Stimulated activated CD4-positive, alpha-beta T cell treated with anti-CD3 and anti-CD28 coated beads, Interleukin-15, amount 100 ng/mL, for 1 hour (primary cell): ENCODE data around the gene LRRC56.

Experiments
- DNase-seq, 2 donors: peaks; one replicate each; pipeline ENCODE4 v3.0.0-alpha.2; 2020; ENCODE audit warnings: low read depth in 1 of 2, low spot score in 1 of 2

Gene LRRC56

DNA sequence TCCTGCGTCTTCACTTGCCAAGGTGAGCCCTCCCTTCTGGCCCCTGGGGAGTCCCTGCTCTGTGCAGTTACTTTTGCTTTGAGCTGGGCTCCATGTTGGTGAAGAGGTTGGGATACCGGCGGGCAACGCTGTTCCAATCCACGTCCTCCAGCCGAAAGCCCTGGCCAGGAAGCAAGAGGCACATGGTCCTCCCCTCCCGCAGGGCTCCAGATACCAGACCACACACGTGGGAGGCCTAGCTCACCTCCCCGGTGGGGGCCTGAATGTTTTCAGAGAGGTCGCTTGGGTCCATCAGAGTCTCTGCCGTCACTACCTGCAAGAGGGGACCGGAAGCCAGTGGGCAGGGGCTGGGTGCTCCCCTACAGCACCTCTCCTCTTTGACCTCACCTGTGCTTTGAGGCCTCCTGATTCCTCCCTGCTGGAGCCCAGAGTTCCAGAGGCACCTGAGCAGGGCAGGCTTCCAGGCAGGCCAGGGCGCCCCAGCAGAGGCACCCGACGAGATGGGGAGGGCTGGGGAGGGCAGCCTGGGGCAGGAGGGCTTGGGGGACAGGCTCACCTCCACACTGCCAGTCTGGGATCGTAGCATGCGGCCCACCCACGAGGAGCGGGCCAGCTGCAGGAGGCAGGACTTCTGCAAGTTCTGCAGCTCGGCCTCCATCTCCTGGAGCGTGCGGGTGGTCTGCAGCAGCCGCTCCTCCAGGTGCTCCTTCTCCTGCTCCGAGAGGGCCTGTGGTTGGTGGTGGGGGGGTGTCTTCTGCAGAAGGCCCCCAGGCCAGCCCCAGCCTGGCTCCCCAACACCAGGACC, 20.2 kb downstream of the LRRC56 start:
- DNase-seq = no peak

- DNase-seq = no peak
These were observed 21.2 kb downstream of the LRRC56 start for GRCh38 chr11:558503-558902.

GRCh38 chr11:559020-559620, 21.8 kb downstream of the LRRC56 start:
- no peak for DNase-seq

DNA sequence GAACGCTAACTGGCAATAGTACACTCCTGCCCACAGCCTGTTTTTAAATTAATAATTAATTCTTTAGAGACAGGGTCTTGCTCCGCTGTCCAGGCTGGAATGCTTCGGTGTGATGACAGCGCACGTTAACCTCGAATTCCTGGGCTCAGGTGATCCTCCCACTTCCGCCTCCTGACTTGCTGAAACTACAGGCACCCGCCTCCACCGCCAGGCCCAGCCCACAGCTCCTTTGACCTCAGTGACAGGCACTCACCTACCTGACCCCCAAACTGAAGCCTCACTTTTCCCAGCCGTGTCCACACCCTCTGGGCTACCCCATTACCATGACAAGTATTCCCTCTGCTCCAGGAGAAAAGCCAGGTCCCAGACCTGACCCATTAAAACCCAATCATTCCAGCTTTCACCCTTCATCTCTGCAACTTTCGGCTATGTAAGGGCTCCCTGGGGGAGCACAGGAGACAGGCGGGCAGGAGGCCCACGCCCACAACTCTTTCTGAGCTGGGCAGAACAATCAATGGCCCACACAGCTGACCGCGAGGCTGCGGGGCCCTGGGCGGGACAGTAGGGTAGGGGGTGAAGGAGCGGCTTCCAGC, 22.5 kb downstream of the LRRC56 start:
- DNase-seq = no peak

DNA sequence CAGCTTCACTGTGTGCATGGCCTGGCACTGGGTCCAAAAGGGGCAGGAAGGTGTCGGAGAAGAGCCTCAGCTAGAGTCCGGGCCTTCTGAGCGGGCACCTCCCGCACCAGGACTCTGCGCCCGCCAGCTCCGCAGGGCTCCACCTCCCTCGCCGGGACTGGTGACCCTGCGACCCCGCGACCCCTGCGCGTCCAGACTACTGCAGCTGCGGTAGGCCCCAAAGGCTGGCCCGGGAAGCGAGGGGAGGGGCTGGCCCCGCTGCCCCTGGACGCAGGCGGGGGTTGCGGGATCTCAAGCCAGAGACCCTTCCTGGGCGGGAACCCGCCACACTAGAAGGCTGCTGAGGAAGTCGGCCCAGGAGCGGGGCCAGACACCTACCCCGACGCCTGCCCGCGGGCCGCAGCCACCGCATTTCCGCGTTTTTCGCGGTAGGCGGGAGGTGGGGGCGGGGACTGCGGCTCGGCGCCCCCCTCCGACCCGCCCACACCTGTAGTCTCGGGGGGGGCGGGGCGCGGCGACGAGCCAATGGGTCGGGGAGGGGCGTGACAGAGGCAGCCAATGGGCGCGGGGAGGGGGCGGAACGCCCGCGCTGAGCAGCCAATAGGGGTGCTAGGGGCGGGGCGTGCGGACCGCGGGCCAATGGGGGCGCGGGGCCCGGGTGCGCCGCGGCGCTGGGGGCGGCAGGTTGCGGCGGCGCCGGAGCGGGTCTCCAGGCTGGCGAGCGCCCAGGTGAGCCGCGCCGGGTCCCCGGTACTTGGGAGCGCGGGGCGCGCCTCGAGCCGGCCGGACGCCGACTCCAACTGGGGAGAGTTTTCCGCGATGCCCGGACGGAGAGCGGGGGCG, 23.2 kb downstream of the LRRC56 start, which contains the start of the genes LMNTD2 and RASSF7:
TSS of gene LMNTD2 (minus strand) at position 434 of the 843 bp plus-strand sequence. CDS start at position 412, 22 bp downstream.
TSS of gene RASSF7 (plus strand) at position 666 of the 843 bp plus-strand sequence. CDS start 799 bp downstream, outside the sequence.
- peak; percentile 96 to 97 for DNase-seq

- DNase-seq = no peak
These were observed 24.0 kb downstream of the LRRC56 start for GRCh38 chr11:561148-562003.

DNA sequence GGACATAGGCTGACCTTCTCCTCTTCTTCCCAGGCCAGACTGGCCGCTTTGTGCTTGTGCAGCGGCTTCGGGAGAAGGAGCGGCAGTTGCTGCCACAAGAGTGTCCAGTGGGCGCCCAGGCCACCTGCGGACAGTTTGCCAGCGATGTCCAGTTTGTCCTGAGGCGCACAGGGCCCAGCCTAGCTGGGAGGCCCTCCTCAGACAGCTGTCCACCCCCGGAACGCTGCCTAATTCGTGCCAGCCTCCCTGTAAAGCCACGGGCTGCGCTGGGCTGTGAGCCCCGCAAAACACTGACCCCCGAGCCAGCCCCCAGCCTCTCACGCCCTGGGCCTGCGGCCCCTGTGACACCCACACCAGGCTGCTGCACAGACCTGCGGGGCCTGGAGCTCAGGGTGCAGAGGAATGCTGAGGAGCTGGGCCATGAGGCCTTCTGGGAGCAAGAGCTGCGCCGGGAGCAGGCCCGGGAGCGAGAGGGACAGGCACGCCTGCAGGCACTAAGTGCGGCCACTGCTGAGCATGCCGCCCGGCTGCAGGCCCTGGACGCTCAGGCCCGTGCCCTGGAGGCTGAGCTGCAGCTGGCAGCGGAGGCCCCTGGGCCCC, 24.8 kb downstream of the LRRC56 start:
- no peak for DNase-seq

DNA sequence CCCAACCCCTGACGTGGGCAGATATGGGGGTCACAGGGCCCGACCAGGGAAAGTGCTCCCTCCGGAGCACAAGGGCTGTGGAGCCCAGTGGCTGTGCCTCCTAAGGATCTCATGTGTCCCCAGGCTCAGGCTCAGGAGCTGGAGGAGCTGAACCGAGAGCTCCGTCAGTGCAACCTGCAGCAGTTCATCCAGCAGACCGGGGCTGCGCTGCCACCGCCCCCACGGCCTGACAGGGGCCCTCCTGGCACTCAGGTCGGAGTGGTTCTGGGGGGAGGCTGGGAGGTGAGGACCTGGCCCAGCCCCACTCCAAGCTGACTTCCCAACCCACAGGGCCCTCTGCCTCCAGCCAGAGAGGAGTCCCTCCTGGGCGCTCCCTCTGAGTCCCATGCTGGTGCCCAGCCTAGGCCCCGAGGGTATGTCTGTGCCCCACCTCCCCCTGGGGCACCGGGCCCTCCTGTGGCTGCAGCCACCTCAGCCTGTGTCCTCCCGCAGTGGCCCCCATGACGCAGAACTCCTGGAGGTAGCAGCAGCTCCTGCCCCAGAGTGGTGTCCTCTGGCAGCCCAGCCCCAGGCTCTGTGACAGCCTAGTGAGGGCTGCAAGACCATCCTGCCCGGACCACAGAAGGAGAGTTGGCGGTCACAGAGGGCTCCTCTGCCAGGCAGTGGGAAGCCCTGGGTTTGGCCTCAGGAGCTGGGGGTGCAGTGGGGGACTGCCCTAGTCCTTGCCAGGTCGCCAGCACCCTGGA, 25.9 kb downstream of the LRRC56 start:
- DNase-seq = no peak

GRCh38 chr11:563812-564578, 26.7 kb downstream of the LRRC56 start:
- no peak for DNase-seq

- DNase-seq = no peak
These were observed 28.7 kb downstream of the LRRC56 start for GRCh38 chr11:565921-566509.

- DNase-seq = no peak
These were observed 29.8 kb downstream of the LRRC56 start for GRCh38 chr11:567011-567628.

GRCh38 chr11:567629-568292, 30.4 kb downstream of the LRRC56 start:
- no peak for DNase-seq

DNA sequence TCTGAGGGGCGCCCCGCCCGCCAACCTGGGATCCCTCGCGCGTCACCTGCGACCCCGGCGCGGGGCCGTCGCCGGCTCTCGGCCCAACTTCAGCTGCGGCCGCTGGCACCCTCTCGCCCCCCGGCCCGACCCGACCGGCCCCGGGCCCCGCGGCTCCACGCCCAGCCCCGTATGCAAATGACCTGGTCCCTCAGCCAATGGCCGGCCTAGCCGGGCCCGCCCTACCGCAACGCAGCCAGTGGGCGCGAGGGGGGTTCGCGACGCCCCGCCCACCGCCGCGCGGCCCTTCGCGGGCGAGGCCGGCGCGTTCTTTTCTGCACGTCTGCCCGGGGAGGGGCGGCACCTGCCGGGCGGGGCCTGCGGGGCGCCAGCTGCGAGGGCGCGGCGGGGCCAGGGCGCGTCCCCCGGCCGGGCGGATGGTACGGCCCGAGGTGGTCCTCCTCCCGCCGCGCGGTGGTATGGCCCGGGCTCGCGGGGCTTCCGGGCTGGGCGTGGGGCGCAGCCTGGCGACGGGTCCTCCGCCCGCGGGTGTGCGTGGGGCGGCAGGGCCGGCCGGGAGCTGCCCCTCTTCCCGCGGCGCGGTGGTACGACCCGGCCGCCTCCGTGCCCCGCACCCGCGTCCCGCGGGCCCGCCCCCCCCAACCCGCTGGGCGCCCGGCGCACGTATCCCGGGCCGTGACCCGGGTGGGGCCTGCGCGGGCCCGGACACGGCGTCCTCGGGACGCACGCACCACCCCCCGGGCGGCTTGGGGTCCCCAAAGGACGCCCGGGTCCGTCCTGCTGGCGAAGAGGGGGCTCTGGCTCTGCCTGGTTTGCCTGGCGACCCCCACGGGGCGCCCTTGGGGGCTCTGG, 31.2 kb downstream of the LRRC56 start:
- peak; percentile 83 to 91 for DNase-seq

- DNase-seq = no peak
These were observed 32.0 kb downstream of the LRRC56 start for GRCh38 chr11:569158-569885.

- DNase-seq = no peak
These were observed 34.5 kb downstream of the LRRC56 start for GRCh38 chr11:571802-572185.
